K562 (cell line): ENCODE measurements around the gene LRRC14B. TPM values are rescaled to one million over a fixed set of nuclear protein-coding genes. Genes with fewer than 3 reads are reported as not detected.

Source experiments
- ATAC-seq: fragments of 200-7000 bp; cut with Tn5 transposase; 3 replicates; pipeline ENCODE4 v1.9.1; 2020; ENCODE audit warnings: moderate library complexity
- BruUV-seq: library from RNA; stranded (reverse); fragments of 400-500 nt; replicated peaks from 2 replicates; lab custom pipeline; 2021; lab: Mats Ljungman, UMichigan
- CTCF ChIA-PET: fragments of 300-600 bp; formaldehyde crosslinking; extraction: SDS; loops from one replicate; lab custom pipeline; 2021; ENCODE audit warnings: low intra/inter-chr PET ratio; lab: Yijun Ruan, JAX
- POLR2A ChIA-PET: fragments of 300-600, 350-650 bp; sonication (Branson Sonifier 250); formaldehyde crosslinking; extraction: SDS; loops from one replicate; lab custom pipeline; 2021; ENCODE audit warnings: antibody characterized with exemption, inconsistent platforms; lab: Yijun Ruan, JAX
- DNase-seq, 4 experiments: peaks; one replicate each; pipeline versions ENCODE4 v3.0.0 to v3.0.0-alpha.2; 2011 to 2018; ENCODE audit warnings: low spot score in 3 of 4, mixed read lengths in 3 of 4; ENCODE audit errors: extremely low read depth in 1 of 4
- FAIRE-seq: peaks from 2 replicates; lab custom pipeline; 2011; peaks lifted over from hg19 to GRCh38; lab: Jason Lieb, UNC
- H2AFZ ChIP-seq: 2 replicates; pipeline ENCODE4 v1.6.0; 2011; ENCODE audit warnings: low read depth, low read length, control low read depth, inconsistent platforms
- H3K27ac ChIP-seq: fragments of 200-600 bp; 3 replicates; pipeline ENCODE4 v1.8.0; 2011; ENCODE audit warnings: low read depth, mild to moderate bottlenecking, control low read depth, inconsistent platforms, low read length, moderate library complexity, mixed read lengths; ENCODE audit errors: extremely low read depth
- H3K27me3 ChIP-seq, 2 experiments: fragments of 300-600 bp in 1 of 2; 2 replicates in 1 of 2; 3 replicates in 1 of 2; pipeline versions ENCODE4 v1.6.0 to v1.8.0; 2011; ENCODE audit warnings: inconsistent platforms in 2 of 2, low read length in 2 of 2, mild to moderate bottlenecking in 1 of 2, mixed read lengths in 1 of 2, moderate library complexity in 1 of 2; ENCODE audit not compliant: control insufficient read depth in 2 of 2, insufficient read depth in 2 of 2
- H3K36me3 ChIP-seq: fragments of 300-600 bp; 3 replicates; pipeline ENCODE4 v1.8.0; 2011; ENCODE audit warnings: mild to moderate bottlenecking, low read length, inconsistent platforms; ENCODE audit not compliant: control insufficient read depth, insufficient read depth
- H3K4me1 ChIP-seq, 2 experiments: fragments of 200-600 bp in 1 of 2; replicated peaks in 1 of 2; 2 replicates in 1 of 2; 3 replicates in 1 of 2; pipeline versions ENCODE4 v1.5.1 to v1.8.0; 2011; ENCODE audit warnings: inconsistent platforms in 2 of 2, low read length in 2 of 2, mild to moderate bottlenecking in 1 of 2, mixed read lengths in 1 of 2, moderate library complexity in 1 of 2; ENCODE audit not compliant: control insufficient read depth in 2 of 2, insufficient read depth in 2 of 2
- H3K4me2 ChIP-seq: 2 replicates; pipeline ENCODE4 v1.6.1; 2011; ENCODE audit warnings: low read length, control low read depth, inconsistent platforms, mixed read lengths; ENCODE audit not compliant: insufficient read depth
- H3K4me3 ChIP-seq: fragments of 200-600 bp; sonication (generic), shearing (Covaris generic); 2 replicates; pipeline ENCODE4 v1.5.1; 2016; ENCODE audit warnings: control low read depth, inconsistent platforms
- H3K79me2 ChIP-seq: fragments of 200-600 bp; 3 replicates; pipeline ENCODE4 v1.8.0; 2011; ENCODE audit warnings: low read length, inconsistent platforms; ENCODE audit not compliant: control insufficient read depth, insufficient read depth
- H3K9ac ChIP-seq, 2 experiments: 2 replicates each; pipeline versions ENCODE4 v1.6.0 to v1.6.1; 2011; ENCODE audit warnings: low read depth in 2 of 2, low read length in 2 of 2, control low read depth in 1 of 2, inconsistent platforms in 1 of 2, mild to moderate bottlenecking in 1 of 2, mixed read lengths in 1 of 2; ENCODE audit not compliant: insufficient read depth in 1 of 2
- H3K9me1 ChIP-seq: one replicate; pipeline ENCODE4 v1.6.0; 2011; ENCODE audit warnings: inconsistent platforms, mild to moderate bottlenecking, low read length, moderate library complexity; ENCODE audit not compliant: control insufficient read depth, insufficient read depth
- H3K9me3 ChIP-seq: replicated peaks from 2 replicates; pipeline ENCODE4 v1.5.1; 2011; ENCODE audit warnings: low read depth, low read length, inconsistent platforms; ENCODE audit not compliant: control insufficient read depth, insufficient read depth
- H4K20me1 ChIP-seq: replicated peaks from 2 replicates; pipeline ENCODE4 v1.6.1; 2011; ENCODE audit warnings: low read length, inconsistent platforms, mixed read lengths; ENCODE audit not compliant: control insufficient read depth, insufficient read depth
- BCOR ChIP-seq: fragments of 450-650 bp; IDR thresholded peaks from 2 replicates; pipeline ENCODE4 v1.6.1; 2016
- CREBBP ChIP-seq: IDR thresholded peaks from one replicate; pipeline ENCODE4 v1.6.1; 2012; ENCODE audit warnings: low read depth, mild to moderate bottlenecking, control low read depth, inconsistent platforms, low read length
- HNRNPUL1 ChIP-seq: fragments of 200-400 bp; formaldehyde crosslinking; IDR thresholded peaks from 2 replicates; pipeline ENCODE4 v1.6.1; 2017; ENCODE audit warnings: low read length
- PHB2 ChIP-seq: fragments of 450-650 bp; IDR thresholded peaks from 2 replicates; pipeline ENCODE4 v1.6.1; 2017; ENCODE audit warnings: low read depth
- RFX5 ChIP-seq: IDR thresholded peaks from 2 replicates; pipeline ENCODE4 v1.6.1; 2011; ENCODE audit warnings: low read depth, mild to moderate bottlenecking, improper control_type of control experiment, low read length
- RNF2 ChIP-seq: sonication (generic); IDR thresholded peaks from 2 replicates; pipeline ENCODE4 v1.6.1; 2016
- SMARCA5 ChIP-seq: fragments of 450-650 bp; IDR thresholded peaks from 2 replicates; pipeline ENCODE4 v1.6.1; 2016
- SRSF7 ChIP-seq: fragments of 200-400 bp; formaldehyde crosslinking; optimal IDR thresholded peaks from 2 replicates; pipeline ENCODE3; 2017; ENCODE audit warnings: mild to moderate bottlenecking, low read depth, low read length
- TCF15 ChIP-seq: fragments of 250-450 bp; sonication (Bioruptor Pico); IDR thresholded peaks from 2 replicates; pipeline ENCODE4 v1.8.0; 2022; ENCODE audit warnings: moderate library complexity, mild to moderate bottlenecking, inconsistent platforms
- TCFL5 ChIP-seq: fragments of 250-450 bp; sonication (Bioruptor Pico); conservative IDR thresholded peaks from 2 replicates; pipeline ENCODE4 v1.6.1; 2021; ENCODE audit warnings: mild to moderate bottlenecking, moderate library complexity, matching md5 sums
- ZKSCAN3 ChIP-seq: fragments of 250-450 bp; sonication (Bioruptor Pico); IDR thresholded peaks from 2 replicates; pipeline ENCODE4 v1.4.0; 2020
- ZKSCAN8 ChIP-seq: fragments of 200-800 bp; sonication (Bioruptor generic); IDR thresholded peaks from 2 replicates; pipeline ENCODE4 v1.6.1; 2016; ENCODE audit warnings: missing genetic modification characterization, missing compliant biosample characterization
- ZNF175 ChIP-seq: fragments of 200-800 bp; sonication (Bioruptor generic); IDR thresholded peaks from 2 replicates; pipeline ENCODE4 v1.6.1; 2016; ENCODE audit warnings: low read depth, mild to moderate bottlenecking, missing genetic modification characterization, missing compliant biosample characterization
- WGBS: fragments of 100-300 bp; shearing (Covaris generic); methylation state at CpG from one replicate; pipeline ENCODE4 v1.1.6; 2016; ENCODE audit warnings: low coverage, mixed read lengths; ENCODE audit not compliant: insufficient coverage; ENCODE audit errors: missing lambda C conversion rate; 5-methylcytosine and 5-hydroxymethylcytosine counted together
- in situ Hi-C: fragments of 300-500 bp; cut with MboI; formaldehyde crosslinking; loops from 4 replicates; pipeline ENCODE4 v1.15.0; 2018; ENCODE audit warnings: inconsistent platforms, mixed read lengths
- intact Hi-C: fragments of 100-400 bp; cut with micrococcal nuclease; formaldehyde crosslinking; loops from 2 replicates; pipeline ENCODE4 v1.14.2; 2022
- polyA plus RNA-seq, 8 experiments: library from polyadenylated mRNA; depleted of rRNA in 4 of 8; stranded (reverse) in 5 of 8; unstranded in 3 of 8; fragments of >200 nt; fragmentation: Nextera tagmentation in 2 of 8; fragmentation: Illumina TruSeq in 1 of 8; extraction: Ambion mirVana in 2 of 8; extraction: Trizol in 1 of 8; gene quantifications; 2 replicates each; pipeline versions ENCODE4 v1.2.1 to v1.2.3, GENCODE V29; 2011 to 2014; ENCODE audit warnings: inconsistent platforms in 1 of 8, missing spikeins in 1 of 8
- total RNA-seq, 7 experiments: library from RNA; depleted of rRNA in 6 of 7; stranded (reverse); fragments of >200 nt in 6 of 7; fragmentation: Illumina TruSeq in 2 of 7; extraction: Trizol in 2 of 7; gene quantifications; 2 replicates each; pipeline versions ENCODE4 v1.2.1 to v1.2.3, GENCODE V29; 2011 to 2021; ENCODE audit warnings: low replicate concordance in 1 of 7
- TF ChIP-seq, protein P1 (sequence below): fragments of 450-650 bp; IDR thresholded peaks from one replicate; pipeline ENCODE4 v1.6.1; 2018; ENCODE audit warnings: mild to moderate bottlenecking, moderate library complexity; ENCODE audit not compliant: partially characterized antibody
- TF ChIP-seq, protein P2 (sequence below): fragments of 250-450 bp; sonication (Bioruptor Pico); IDR thresholded peaks from 2 replicates; pipeline ENCODE4 v1.5.0; 2021

LRRC14B gene
- total and polyA plus RNA-seq, 9 of the 15 experiments (the other 6 are each of a cell fraction or from before 2014, with no cell fraction given), result not detected

- no peak overlapping the region for H3K27ac ChIP-seq
- ChIA-PET CTCF (no interaction called here), POLR2A (no interaction called here)
- H3K4me2 ChIP-seq, result no peak overlapping the region
- H3K9me1 ChIP-seq, result no peaks in the 10 kb centered on the region
- FAIRE-seq, result no peak
- no peak overlapping the region for H2AFZ ChIP-seq
- no peak overlapping the region for H3K9ac ChIP-seq
- DNase-seq, result no peak
- peaks cover 24 to 39% of the 10 kb centered on the region in 2 experiments for H3K4me1 ChIP-seq
- H3K9me3 ChIP-seq, result no peaks in the 10 kb centered on the region
- peaks cover 26% of the 10 kb centered on the region for H4K20me1 ChIP-seq
- H3K79me2 ChIP-seq, result peaks cover 28% of the 10 kb centered on the region
- no peaks in the 10 kb centered on the region for H3K27me3 ChIP-seq
- BruUV-seq, result no TSS peak
- H3K4me3 ChIP-seq, result no peak overlapping the region
- H3K36me3 ChIP-seq, result peaks cover 28% of the 10 kb centered on the region
- no peak for TF ChIP-seq HNRNPUL1
- peak; percentile 55; the same call in 1 of the 2 replicates for TF ChIP-seq BCOR
- peak; percentile 93 for TF ChIP-seq ZKSCAN8 (CRISPR knock-in tag)
- TF ChIP-seq SMARCA5, result 0 out of 2 replicates have a peak, but pooled peaks have one; percentile 52
- no peak for ATAC-seq
- in situ Hi-C loops (no loop called here), intact Hi-C loops (no loop called here)
Measured at GRCh38 chr5:204462-204861, 13.2 kb downstream of the LRRC14B start.

GRCh38 chr5:204966-205670 lies 13.8 kb downstream of the LRRC14B start:
- DNase-seq (no peak), FAIRE-seq (no peak), ATAC-seq (no peak)
- Histone ChIP-seq H3K9me1 (no peaks in the 10 kb centered on the region), H3K9ac (0 out of 4 replicates have a peak overlapping the region, but pooled peaks of 1 of the 2 experiments have one; percentile 67), H3K27ac (no peak overlapping the region), H4K20me1 (peaks cover 31% of the 10 kb centered on the region), H2AFZ (no peak overlapping the region), H3K4me2 (no peak overlapping the region), H3K4me3 (no peak overlapping the region), H3K79me2 (peaks cover 35% of the 10 kb centered on the region), H3K4me1 (peaks cover 26 to 36% of the 10 kb centered on the region in 2 experiments), H3K36me3 (peaks cover 28% of the 10 kb centered on the region), H3K27me3 (no peaks in the 10 kb centered on the region), H3K9me3 (no peaks in the 10 kb centered on the region)
- CTCF ChIA-PET, result no interaction called here
- intact Hi-C loops (no loop called here), in situ Hi-C loops (no loop called here)
- POLR2A ChIA-PET, result interaction anchor here (0.6 to 1.3 kb wide), 3 partner anchors 9 to 268 kb away, joined by 3 read pairs; no protein-coding TSS in a partner anchor
- WGBS, result 93% methylated on average over 30 of the region's 30 CpGs
- TSS peak; percentile 29 for BruUV-seq
- TF ChIP-seq TCF15 (CRISPR knock-in tag) (no peak), TCFL5 (CRISPR knock-in tag) (no peak), ZKSCAN3 (CRISPR knock-in tag) (no peak), RNF2 (no peak), SRSF7 (no peak), ZNF175 (CRISPR knock-in tag) (no peak), CREBBP (no peak), PHB2 (no peak), RFX5 (no peak)
- TF ChIP-seq, protein P1, sequence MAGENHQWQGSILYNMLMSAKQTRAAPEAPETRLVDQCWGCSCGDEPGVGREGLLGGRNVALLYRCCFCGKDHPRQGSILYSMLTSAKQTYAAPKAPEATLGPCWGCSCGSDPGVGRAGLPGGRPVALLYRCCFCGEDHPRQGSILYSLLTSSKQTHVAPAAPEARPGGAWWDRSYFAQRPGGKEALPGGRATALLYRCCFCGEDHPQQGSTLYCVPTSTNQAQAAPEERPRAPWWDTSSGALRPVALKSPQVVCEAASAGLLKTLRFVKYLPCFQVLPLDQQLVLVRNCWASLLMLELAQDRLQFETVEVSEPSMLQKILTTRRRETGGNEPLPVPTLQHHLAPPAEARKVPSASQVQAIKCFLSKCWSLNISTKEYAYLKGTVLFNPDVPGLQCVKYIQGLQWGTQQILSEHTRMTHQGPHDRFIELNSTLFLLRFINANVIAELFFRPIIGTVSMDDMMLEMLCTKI, result no peak
- TF ChIP-seq, protein P2, sequence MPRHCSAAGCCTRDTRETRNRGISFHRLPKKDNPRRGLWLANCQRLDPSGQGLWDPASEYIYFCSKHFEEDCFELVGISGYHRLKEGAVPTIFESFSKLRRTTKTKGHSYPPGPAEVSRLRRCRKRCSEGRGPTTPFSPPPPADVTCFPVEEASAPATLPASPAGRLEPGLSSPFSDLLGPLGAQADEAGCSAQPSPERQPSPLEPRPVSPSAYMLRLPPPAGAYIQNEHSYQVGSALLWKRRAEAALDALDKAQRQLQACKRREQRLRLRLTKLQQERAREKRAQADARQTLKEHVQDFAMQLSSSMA (CRISPR knock-in tag), result no peak
